NCI-H524 treated with DMSO at 0.1 percent for 48 hours (cell line): ENCODE results near the gene SLC45A1.

ENCODE experiments used
- DNase-seq: peaks from one replicate; lab custom pipeline; 2025; lab: John Stamatoyannopoulos, UW

The SLC45A1 gene

GRCh38 chr1:8311068-8311718, 6.7 kb upstream of the SLC45A1 start:
- no peak for DNase-seq

DNA sequence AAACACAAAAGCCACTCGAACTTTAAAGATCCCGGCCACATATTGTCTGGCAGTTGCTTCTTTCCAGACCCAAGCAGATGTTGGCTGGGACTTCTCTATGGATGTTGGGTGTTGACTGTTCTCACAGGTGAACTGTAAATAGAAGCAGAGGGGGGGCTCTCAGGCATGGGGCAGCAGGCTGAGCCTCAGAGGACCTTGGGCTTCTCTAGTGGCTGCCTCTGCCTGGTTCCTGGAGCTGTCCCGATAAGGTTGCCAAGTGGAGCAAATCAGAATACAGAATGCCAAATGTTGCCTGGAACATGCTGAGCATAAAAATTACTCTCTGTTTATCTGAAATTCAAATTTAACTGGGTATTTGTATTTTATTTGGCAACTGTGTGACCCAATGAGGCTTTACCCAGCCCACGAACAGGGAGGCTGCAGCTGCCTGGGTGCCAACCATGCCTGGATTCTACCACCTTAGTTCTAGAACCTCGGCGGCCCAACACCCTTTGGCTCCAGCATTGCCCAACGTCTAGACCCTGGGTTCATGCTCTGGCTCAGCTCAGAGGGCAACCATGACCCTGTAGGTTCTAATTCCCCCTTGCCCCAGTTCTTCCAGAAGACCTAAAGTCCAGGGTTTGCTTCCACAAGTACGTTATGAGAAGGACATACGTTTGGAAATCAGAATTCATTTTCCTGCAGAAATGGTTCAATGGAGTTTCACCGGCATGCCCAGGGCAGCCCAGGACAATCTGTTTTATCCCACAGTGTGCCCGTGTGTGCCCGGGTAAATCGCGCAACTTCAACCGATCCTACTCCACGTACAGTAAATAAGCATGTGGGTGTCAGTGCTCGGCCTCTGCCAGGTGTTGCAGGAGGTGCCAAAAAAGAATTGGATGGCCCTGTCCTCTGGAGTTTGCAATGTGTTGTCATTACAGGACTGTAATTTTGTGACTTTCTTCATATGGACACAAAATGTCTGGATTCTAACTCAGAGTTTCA, 5.4 kb upstream of the SLC45A1 start:
- DNase-seq: no peak

- DNase-seq: no peak
These were observed 4.7 kb upstream of the SLC45A1 start for GRCh38 chr1:8313231-8313630.

GRCh38 chr1:8314346-8315280, 3.3 kb upstream of the SLC45A1 start:
- DNase-seq: no peak

- DNase-seq: no peak
These were observed 2.1 kb upstream of the SLC45A1 start for GRCh38 chr1:8315573-8316475.

DNA sequence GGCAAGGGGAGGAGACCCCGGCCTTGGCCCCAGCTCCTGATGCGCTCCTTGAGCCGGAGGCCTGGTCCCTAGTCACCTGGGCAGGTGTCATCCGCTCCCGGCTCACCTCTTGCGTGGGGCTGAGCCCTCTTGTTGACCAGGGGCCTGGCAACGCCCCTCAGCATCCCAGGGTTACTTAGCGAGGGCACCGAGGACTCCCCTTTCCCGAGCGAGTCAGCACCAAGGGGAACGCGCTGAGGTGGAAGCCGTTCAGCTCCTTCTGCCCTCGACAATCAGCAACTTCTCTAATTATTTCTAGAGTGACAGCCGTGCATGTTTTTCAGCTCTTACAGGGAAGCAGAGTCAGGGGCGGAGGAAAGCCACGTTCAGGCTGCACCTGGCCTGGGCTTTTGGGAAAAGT, 522 bp downstream of the SLC45A1 start:
- DNase-seq: no peak

DNA sequence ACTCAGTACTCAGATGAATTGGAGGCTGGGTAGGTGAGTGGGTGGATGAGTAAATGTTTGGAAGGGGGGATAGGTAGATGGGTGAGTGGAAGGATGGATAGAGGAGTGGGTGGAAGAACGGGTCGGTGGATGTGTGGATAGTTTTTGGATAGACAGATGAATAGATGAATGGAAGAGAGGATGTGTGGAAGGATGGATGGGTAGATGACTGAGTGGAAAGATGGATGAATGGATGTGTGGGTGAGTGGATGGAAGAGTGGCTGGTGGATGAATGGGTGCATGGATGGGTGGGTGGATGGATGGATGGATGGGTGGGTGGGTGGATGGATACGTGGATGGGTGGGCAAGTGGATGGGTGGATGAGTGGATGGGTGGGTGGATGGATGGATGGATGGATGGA, 3.7 kb downstream of the SLC45A1 start:
- DNase-seq: no peak

DNA sequence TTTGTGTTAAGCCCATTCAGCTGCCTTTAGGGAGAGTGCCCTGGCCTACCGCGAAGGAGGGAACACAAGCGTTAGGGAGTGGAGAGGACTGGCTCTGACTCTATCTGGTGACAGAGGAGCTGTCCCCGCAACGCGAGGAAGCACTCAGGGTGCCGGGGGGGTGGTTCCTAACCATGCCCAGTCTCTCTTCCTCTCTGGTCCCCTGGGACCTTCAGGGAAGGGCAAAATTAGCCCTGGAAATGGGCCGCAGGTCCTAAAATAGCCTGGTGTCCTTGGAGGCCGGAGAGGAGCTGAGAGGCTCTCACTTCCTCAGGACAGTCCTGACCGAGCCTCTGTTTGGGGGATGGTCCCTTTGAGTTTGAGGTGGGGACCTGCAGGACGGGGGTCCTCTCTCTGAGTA, 5.8 kb downstream of the SLC45A1 start:
- DNase-seq: no peak

GRCh38 chr1:8324176-8324810, 6.4 kb downstream of the SLC45A1 start:
- DNase-seq: no peak

DNA sequence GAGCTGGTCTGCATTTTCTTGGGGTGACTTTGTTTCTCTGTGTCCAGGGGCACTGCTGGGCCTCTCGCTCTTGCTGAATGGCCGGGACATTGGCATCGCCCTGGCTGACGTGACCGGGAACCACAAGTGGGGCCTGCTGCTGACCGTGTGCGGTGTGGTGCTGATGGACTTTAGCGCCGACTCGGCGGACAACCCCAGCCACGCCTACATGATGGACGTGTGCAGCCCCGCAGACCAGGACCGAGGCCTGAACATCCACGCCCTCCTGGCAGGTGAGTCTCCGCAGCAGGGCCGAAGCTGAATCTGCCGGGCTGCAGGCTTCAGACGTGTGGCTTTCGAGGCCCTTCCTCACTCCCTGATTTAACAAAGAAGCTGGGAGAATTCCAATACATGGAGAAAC, 7.9 kb downstream of the SLC45A1 start:
- no peak for DNase-seq

DNA sequence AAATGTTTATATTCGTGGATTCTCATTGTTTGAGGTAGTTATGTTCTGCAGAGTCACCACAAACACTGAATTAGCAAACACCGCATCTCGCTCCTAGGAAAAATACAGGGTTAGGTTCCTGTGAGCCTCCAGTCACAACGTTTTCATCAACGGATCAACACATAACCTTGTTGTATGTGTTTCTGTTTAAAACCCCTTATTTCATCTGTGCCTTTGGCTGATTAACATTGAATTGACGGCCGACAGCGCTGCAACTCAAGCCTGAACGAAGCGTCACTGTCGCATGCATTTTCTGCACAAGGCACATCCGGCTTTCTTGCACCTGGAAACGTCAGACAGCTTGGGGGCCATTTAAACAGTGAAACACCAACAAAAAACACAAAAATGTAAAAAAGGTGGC, 8.4 kb downstream of the SLC45A1 start:
- no peak for DNase-seq

GRCh38 chr1:8328271-8328670, 10.4 kb downstream of the SLC45A1 start:
- no peak for DNase-seq

DNA sequence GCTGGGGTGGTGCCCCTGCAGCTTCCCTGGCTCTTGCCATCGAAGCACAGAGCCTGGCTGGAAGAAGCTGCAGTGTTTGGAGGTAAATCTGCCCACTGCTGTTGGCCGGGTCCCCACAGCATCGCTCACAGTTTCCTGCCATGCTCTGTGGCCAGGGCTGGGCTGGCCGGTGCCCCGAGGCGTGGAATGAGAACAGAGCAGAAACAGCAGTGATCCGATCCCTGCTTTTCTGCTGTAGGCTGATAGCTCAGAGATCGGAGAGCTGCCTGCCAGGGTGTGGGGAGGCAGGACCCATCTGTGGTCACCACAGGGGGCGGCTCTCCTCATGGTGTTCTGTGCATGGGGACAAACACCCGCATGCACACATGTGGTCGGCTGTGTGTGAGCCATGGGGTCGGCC, 11.5 kb downstream of the SLC45A1 start:
- DNase-seq: no peak

- DNase-seq: no peak
These were observed 11.9 kb downstream of the SLC45A1 start for GRCh38 chr1:8329858-8330257.

DNA sequence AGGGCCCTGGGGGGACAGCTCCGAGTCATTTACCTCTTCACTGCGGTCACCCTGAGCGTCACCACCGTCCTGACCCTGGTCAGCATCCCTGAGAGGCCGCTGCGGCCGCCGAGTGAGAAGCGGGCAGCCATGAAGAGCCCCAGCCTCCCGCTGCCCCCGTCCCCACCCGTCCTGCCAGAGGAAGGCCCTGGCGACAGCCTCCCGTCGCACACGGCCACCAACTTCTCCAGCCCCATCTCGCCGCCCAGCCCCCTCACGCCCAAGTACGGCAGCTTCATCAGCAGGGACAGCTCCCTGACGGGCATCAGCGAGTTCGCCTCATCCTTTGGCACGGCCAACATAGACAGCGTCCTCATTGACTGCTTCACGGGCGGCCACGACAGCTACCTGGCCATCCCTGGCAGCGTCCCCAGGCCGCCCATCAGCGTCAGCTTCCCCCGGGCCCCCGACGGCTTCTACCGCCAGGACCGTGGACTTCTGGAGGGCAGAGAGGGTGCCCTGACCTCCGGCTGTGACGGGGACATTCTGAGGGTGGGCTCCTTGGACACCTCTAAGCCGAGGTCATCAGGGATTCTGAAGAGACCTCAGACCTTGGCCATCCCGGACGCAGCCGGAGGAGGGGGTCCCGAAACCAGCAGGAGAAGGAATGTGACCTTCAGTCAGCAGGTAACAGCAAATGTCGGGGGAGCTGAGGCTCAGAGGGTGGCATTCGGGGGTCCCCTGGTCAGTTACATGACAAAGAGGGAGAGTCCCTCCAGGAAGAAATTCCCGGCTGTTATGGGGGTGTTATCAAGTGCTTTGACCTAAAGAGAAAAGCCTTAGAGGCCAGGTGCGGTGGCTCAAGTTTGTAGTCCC, 12.6 kb downstream of the SLC45A1 start:
- no peak for DNase-seq

GRCh38 chr1:8332806-8333205, 14.9 kb downstream of the SLC45A1 start:
- no peak for DNase-seq

GRCh38 chr1:8333246-8333987, 15.5 kb downstream of the SLC45A1 start:
- no peak for DNase-seq

GRCh38 chr1:8334106-8334851, 16.4 kb downstream of the SLC45A1 start:
- DNase-seq: no peak
